ENCODE data around the gene SGCA.

- TF ChIP-seq POLR2A (IDR thresholded peaks at IDR 0.05): no peak
- TF ChIP-seq, protein P1, sequence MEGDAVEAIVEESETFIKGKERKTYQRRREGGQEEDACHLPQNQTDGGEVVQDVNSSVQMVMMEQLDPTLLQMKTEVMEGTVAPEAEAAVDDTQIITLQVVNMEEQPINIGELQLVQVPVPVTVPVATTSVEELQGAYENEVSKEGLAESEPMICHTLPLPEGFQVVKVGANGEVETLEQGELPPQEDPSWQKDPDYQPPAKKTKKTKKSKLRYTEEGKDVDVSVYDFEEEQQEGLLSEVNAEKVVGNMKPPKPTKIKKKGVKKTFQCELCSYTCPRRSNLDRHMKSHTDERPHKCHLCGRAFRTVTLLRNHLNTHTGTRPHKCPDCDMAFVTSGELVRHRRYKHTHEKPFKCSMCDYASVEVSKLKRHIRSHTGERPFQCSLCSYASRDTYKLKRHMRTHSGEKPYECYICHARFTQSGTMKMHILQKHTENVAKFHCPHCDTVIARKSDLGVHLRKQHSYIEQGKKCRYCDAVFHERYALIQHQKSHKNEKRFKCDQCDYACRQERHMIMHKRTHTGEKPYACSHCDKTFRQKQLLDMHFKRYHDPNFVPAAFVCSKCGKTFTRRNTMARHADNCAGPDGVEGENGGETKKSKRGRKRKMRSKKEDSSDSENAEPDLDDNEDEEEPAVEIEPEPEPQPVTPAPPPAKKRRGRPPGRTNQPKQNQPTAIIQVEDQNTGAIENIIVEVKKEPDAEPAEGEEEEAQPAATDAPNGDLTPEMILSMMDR (IDR thresholded peaks at IDR 0.05): no peak
Measured at GRCh38 chr17:50130559-50131305, 35.1 kb upstream of the SGCA start.

All from esophagus squamous epithelium (tissue), 4 donors.